ENCODE data around the gene S100A4.
"Not testable (repeated sequence)": the region's sequence is repeated elsewhere in the genome, so short reads cannot be mapped to it uniquely, and the experiment has no call there.

S100A4 gene

GRCh38 chr1:153583976-153584375, 38.4 kb upstream of the S100A4 start:
- in situ Hi-C loops (cut with MboI; ENCODE audit: low sequenced_read_pairs, unreplicated experiment): no loop called here
- no peak for DNase-seq (ENCODE audit: low spot score)
- TF ChIP-seq CTCF (IDR thresholded peaks at IDR 0.05; ENCODE audit: borderline replicate concordance, control extremely low read depth, extremely low read depth, insufficient read depth, missing control alignments): no peak

GRCh38 chr1:153583514-153583913, 37.9 kb upstream of the S100A4 start:
- in situ Hi-C loops (cut with MboI; ENCODE audit: low sequenced_read_pairs, unreplicated experiment); DNase-seq (ENCODE audit: low spot score): not testable (repeated sequence)

GRCh38 chr1:153582836-153583235, 37.2 kb upstream of the S100A4 start:
- DNase-seq (ENCODE audit: low spot score); in situ Hi-C loops (cut with MboI; ENCODE audit: low sequenced_read_pairs, unreplicated experiment): not testable (repeated sequence)

- DNase-seq (ENCODE audit: low spot score): no peak
- TF ChIP-seq CTCF (IDR thresholded peaks at IDR 0.05; ENCODE audit: borderline replicate concordance, control extremely low read depth, extremely low read depth, insufficient read depth, missing control alignments): no peak
Observed at GRCh38 chr1:153578936-153579335, 33.3 kb upstream of the S100A4 start.

GRCh38 chr1:153578490-153578889, 32.9 kb upstream of the S100A4 start:
- TF ChIP-seq CTCF (IDR thresholded peaks at IDR 0.05; ENCODE audit: borderline replicate concordance, control extremely low read depth, extremely low read depth, insufficient read depth, missing control alignments): no peak
- in situ Hi-C loops (cut with MboI; ENCODE audit: low sequenced_read_pairs, unreplicated experiment): no loop called here
- DNase-seq (ENCODE audit: low spot score): no peak

More at GRCh38 chr1:153578936-153579335, 33.3 kb upstream of the S100A4 start:
- in situ Hi-C loops (cut with MboI; ENCODE audit: low sequenced_read_pairs, unreplicated experiment): no loop called here

- in situ Hi-C loops (cut with MboI; ENCODE audit: low sequenced_read_pairs, unreplicated experiment): no loop called here
- TF ChIP-seq CTCF (IDR thresholded peaks at IDR 0.05; ENCODE audit: borderline replicate concordance, control extremely low read depth, extremely low read depth, insufficient read depth, missing control alignments): no peak
- DNase-seq (ENCODE audit: low spot score): no peak
Observed at GRCh38 chr1:153577624-153578051, 32.0 kb upstream of the S100A4 start.

- DNase-seq (ENCODE audit: low spot score): no peak
- no peak for TF ChIP-seq CTCF (IDR thresholded peaks at IDR 0.05; ENCODE audit: borderline replicate concordance, control extremely low read depth, extremely low read depth, insufficient read depth, missing control alignments)
- in situ Hi-C loops (cut with MboI; ENCODE audit: low sequenced_read_pairs, unreplicated experiment): no loop called here
Observed at GRCh38 chr1:153577138-153577537, 31.5 kb upstream of the S100A4 start.

- in situ Hi-C loops (cut with MboI; ENCODE audit: low sequenced_read_pairs, unreplicated experiment); DNase-seq (ENCODE audit: low spot score): not testable (repeated sequence)
Observed at GRCh38 chr1:153575497-153575896, 29.9 kb upstream of the S100A4 start.

GRCh38 chr1:153575081-153575491, 29.5 kb upstream of the S100A4 start:
- DNase-seq (ENCODE audit: low spot score); in situ Hi-C loops (cut with MboI; ENCODE audit: low sequenced_read_pairs, unreplicated experiment): not testable (repeated sequence)

Measured in GM13976 (cell line).